ENCODE data around the gene DYRK1B. TPM values are rescaled to one million over a fixed set of nuclear protein-coding genes. Genes with fewer than 3 reads are reported as not detected.

DYRK1B gene
- 11.7 and 16.8 TPM in 2 replicates for total RNA-seq

DNA sequence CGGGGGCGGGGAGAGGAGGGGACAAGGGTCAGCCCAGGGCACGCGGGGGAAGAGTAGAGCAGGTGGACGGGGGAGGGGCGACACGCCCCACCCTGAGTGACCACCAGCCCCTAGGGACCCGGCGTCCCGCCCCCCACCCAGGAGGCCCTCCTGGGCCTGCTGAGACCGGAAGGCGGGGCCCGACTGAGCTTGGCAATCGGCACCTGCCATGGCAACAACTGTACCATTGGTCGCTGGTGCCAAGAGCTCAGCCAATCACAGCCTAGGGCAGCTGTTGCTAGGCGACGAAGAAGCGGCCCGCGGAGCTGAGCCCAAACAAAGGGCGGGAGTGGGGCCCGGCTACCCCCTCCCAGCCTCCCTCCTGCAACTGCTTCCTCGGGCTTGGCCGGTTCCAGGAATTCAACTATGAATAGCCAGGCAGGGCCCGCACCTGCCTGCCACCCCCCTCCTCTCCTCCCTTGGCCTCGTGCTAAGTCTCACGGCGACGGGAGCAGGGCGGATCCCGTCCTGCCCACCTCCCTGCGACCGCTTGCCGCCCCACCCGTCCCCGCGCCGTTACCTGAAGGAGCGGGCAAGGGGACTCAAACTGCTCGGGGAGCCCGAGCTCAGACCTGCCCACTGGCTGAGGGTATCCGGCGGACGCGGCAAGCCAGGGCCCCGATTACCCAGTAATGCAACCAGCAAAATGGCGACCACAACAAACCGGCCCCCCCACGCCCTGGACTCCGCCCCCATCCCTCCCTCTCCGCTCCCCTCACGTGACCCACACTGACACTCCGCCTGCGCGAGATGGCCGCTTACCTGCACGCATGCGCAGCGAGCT is at the start of gene DYRK1B:
Gene DYRK1B (minus strand): TSS at position 699 of the 823 bp plus-strand sequence. CDS start 2,295 bp downstream, outside the sequence.

DNA sequence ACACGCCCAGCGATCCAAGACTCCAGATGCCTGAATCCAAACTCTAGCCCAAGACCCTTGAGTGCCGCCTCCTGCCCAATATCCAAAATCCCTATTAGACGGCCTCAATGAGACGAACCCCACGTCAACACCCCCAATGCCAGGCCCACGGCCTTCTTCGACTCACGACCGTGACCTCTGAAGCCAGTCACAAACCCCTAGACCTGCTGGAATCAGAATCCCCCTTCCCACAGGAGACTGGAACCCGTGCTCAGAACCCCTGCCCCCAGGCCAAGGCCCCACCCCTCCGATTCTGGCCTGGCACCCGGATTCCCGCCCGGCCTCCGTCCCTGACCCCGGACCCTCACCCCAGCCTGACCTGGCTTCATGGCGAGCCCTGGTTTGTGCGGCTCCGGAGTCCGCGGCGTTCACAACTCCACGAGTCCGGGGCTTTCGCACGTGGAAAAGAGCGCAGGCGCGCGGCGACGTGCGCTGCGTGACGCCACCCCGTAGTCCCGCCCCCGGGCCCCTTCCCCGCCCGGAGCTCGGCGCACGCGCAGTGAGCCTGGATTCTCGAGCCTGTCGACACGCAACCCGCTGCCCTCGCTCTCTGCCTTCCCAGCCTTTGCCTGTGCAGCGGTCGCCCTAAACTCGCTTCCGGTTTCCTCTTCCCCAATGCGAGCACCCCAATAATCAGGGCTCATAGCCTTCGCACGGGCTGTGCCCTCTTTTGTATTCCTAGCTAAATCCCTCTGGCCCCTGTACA is 12.1 kb upstream of the DYRK1B start, which contains the start of gene FBL:
Gene FBL (minus strand): TSS at position 447 of the 745 bp plus-strand sequence. CDS start 79 bp downstream, at position 368.

DNA sequence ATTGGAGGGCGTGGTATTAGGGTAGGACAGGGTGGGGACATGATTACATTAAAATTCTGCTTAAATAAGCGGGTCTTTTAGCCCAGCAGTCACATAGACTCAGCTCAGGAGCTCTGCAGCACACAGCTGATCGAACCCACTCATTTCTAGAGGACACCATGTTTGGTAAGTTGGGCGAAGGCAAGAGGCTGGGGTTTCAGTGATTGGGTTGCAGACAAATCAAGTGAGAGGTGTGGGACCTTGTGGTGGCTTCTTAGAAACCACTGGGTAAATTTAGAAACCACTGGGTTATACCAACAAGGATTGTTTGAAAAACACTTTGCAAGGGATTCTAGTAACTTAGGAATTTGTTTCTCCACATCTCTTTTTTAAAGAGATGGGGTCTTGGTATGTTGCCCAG is 55.2 kb downstream of the DYRK1B start, which contains the start of gene LEUTX:
Gene LEUTX (plus strand): TSS at position 92 of the 400 bp plus-strand sequence. CDS start 67 bp downstream, at position 159.

Other genes starting within 250 kb of the DYRK1B start
- not detected in 2 replicates for gene LGALS13, start 231.6 kb downstream of the DYRK1B start, total RNA-seq
- gene LGALS16, start 178.2 kb downstream of the DYRK1B start, total RNA-seq, result not detected in 2 replicates
- not detected in 2 replicates for gene LGALS14, start 129.7 kb downstream of the DYRK1B start, total RNA-seq
- gene CLC, start 96.1 kb downstream of the DYRK1B start, total RNA-seq, result not detected in 2 replicates
- gene LEUTX, start 55.3 kb downstream of the DYRK1B start, total RNA-seq, result not detected in 2 replicates
- gene FBL, start 12.2 kb upstream of the DYRK1B start, total RNA-seq, result 163 and 170 TPM in 2 replicates
- not detected in 2 replicates for gene FCGBP, start 100.5 kb upstream of the DYRK1B start, total RNA-seq
- 136 and 151 TPM in 2 replicates for gene PSMC4, start 137.0 kb upstream of the DYRK1B start, total RNA-seq
- gene ZNF546, start 162.9 kb upstream of the DYRK1B start, total RNA-seq, result 1.7 and 5.2 TPM in 2 replicates
- 3.8 and 7.3 TPM in 2 replicates for gene ZNF780B, start 222.1 kb upstream of the DYRK1B start, total RNA-seq

All from mammary microvascular endothelial cell (primary cell).